HCT116 (cell line): ENCODE measurements around the gene TCAP. TPM values are rescaled to one million over a fixed set of nuclear protein-coding genes. Genes with fewer than 3 reads are reported as not detected.
A peak's percentile ranks its signal among the peaks of the same experiment; 100 is the strongest.

Experiments
- ATAC-seq: fragments of 200-7000 bp; cut with Tn5 transposase; 2 replicates; pipeline ENCODE4 v1.9.1; 2020; ENCODE audit warnings: mild to moderate bottlenecking, moderate library complexity
- BruUV-seq: library from RNA; stranded (reverse); fragments of 400-500 nt; replicated peaks from 2 replicates; lab custom pipeline; 2021; lab: Mats Ljungman, UMichigan
- CTCF ChIA-PET: fragments of 300-600 bp; sonication (Branson Sonifier 250); formaldehyde crosslinking; loops from one replicate; lab custom pipeline; 2021; ENCODE audit warnings: antibody characterized with exemption; lab: Charles Lee
- POLR2A ChIA-PET: fragments of 300-600, 350-600 bp; sonication (Branson Sonifier 250); formaldehyde crosslinking; loops from one replicate; lab custom pipeline; 2021; ENCODE audit warnings: antibody characterized with exemption; lab: Charles Lee
- RAD21 ChIA-PET, 2 experiments: fragments of 300-600 bp; sonication (Branson Sonifier 250); formaldehyde crosslinking; loops; one replicate each; lab custom pipeline; 2023; ENCODE audit warnings: low total read pairs in 2 of 2; ENCODE audit not compliant: uncharacterized antibody in 2 of 2, unreplicated experiment in 2 of 2, low non-redundant PET in 1 of 2; lab: Charles Lee
- DNase-seq: peaks from one replicate; pipeline ENCODE4 v3.0.0-alpha.2; 2010; ENCODE audit warnings: low read depth, low spot score
- H2AFZ ChIP-seq: fragments of 200-600 bp; shearing (Covaris generic), sonication (generic); 2 replicates; pipeline ENCODE4 v1.6.1; 2017; ENCODE audit warnings: low read depth, mixed run types, mixed read lengths, antibody characterized with exemption, low read length; ENCODE audit not compliant: poor library complexity, severe bottlenecking
- H3K27ac ChIP-seq: 2 replicates; pipeline ENCODE4 v1.5.1; 2012; ENCODE audit warnings: low read depth, low read length
- H3K27me3 ChIP-seq: fragments of 200-600 bp; sonication (generic); 2 replicates; pipeline ENCODE4 v1.6.1; 2016; ENCODE audit warnings: mixed run types, low read length, mixed read lengths; ENCODE audit not compliant: insufficient read depth
- H3K36me3 ChIP-seq, 2 experiments: fragments of 200-500 bp in 1 of 2; fragments of 200-600 bp in 1 of 2; sonication (Bioruptor generic) in 1 of 2; sonication (generic) in 1 of 2; 2 replicates each; pipeline versions ENCODE4 v1.5.1 to v1.6.1; 2014 to 2016; ENCODE audit warnings: low read length in 2 of 2, inconsistent platforms in 1 of 2, mixed read lengths in 1 of 2, mixed run types in 1 of 2; ENCODE audit not compliant: insufficient read depth in 2 of 2, control insufficient read depth in 1 of 2
- H3K4me1 ChIP-seq, 2 experiments: fragments of 200-600 bp in 1 of 2; sonication (generic) in 1 of 2; 2 replicates each; pipeline versions ENCODE4 v1.5.1 to v1.6.1; 2012 to 2017; ENCODE audit warnings: low read length in 2 of 2, inconsistent platforms in 1 of 2, mild to moderate bottlenecking in 1 of 2, mixed read lengths in 1 of 2, mixed run types in 1 of 2, moderate library complexity in 1 of 2; ENCODE audit not compliant: insufficient read depth in 2 of 2, control insufficient read depth in 1 of 2
- H3K4me2 ChIP-seq: fragments of 200-600 bp; sonication (generic); 2 replicates; pipeline ENCODE4 v1.6.1; 2017; ENCODE audit warnings: mixed run types, low read length, mixed read lengths
- H3K4me3 ChIP-seq, 2 experiments: fragments of 200-600 bp in 1 of 2; sonication (generic) in 1 of 2; replicated peaks in 1 of 2; 2 replicates each; pipeline ENCODE4 v1.5.1; 2011 to 2016; ENCODE audit warnings: low read length in 2 of 2, control low read depth in 1 of 2, low read depth in 1 of 2, mild to moderate bottlenecking in 1 of 2, mixed read lengths in 1 of 2, mixed run types in 1 of 2
- H3K79me2 ChIP-seq: fragments of 200-600 bp; sonication (generic); 2 replicates; pipeline ENCODE4 v1.6.1; 2017; ENCODE audit warnings: mild to moderate bottlenecking, mixed run types, low read length, moderate library complexity, mixed read lengths; ENCODE audit not compliant: insufficient read depth
- H3K9ac ChIP-seq: fragments of 200-600 bp; sonication (generic); 2 replicates; pipeline ENCODE4 v1.6.1; 2016; ENCODE audit warnings: low read length, mixed read lengths
- H3K9me2 ChIP-seq: fragments of 200-600 bp; sonication (generic), shearing (Covaris generic); 2 replicates; pipeline ENCODE4 v1.6.1; 2017; ENCODE audit warnings: mixed run types, mild to moderate bottlenecking, moderate library complexity; ENCODE audit not compliant: insufficient read depth
- H3K9me3 ChIP-seq, 2 experiments: fragments of 200-500 bp in 1 of 2; fragments of 200-600 bp in 1 of 2; sonication (Bioruptor generic) in 1 of 2; sonication (generic) in 1 of 2; 2 replicates each; pipeline ENCODE4 v1.6.1; 2014 to 2017; ENCODE audit warnings: low read length in 2 of 2, mixed read lengths in 2 of 2, inconsistent platforms in 1 of 2, low read depth in 1 of 2, mild to moderate bottlenecking in 1 of 2, mixed run types in 1 of 2, moderate library complexity in 1 of 2; ENCODE audit not compliant: control insufficient read depth in 1 of 2, insufficient read depth in 1 of 2
- H4K20me1 ChIP-seq: fragments of 200-600 bp; sonication (generic), shearing (Covaris generic); 2 replicates; pipeline ENCODE4 v1.6.1; 2017; ENCODE audit warnings: mixed run types, mild to moderate bottlenecking, moderate library complexity; ENCODE audit not compliant: insufficient read depth
- CTCF ChIP-seq, 3 experiments: fragments of 200-600 bp in 1 of 3; sonication (generic) in 1 of 3; IDR thresholded peaks in 2 of 3; conservative IDR thresholded peaks in 1 of 3; 2 replicates each; pipeline ENCODE4 v1.5.1; 2012 to 2017; ENCODE audit warnings: low read depth in 2 of 3, low read length in 2 of 3, antibody characterized with exemption in 1 of 3, borderline replicate concordance in 1 of 3, control low read depth in 1 of 3, mild to moderate bottlenecking in 1 of 3, mixed read lengths in 1 of 3, mixed run types in 1 of 3, moderate library complexity in 1 of 3; ENCODE audit not compliant: insufficient read depth in 1 of 3
- RAD21 ChIP-seq: IDR thresholded peaks from 2 replicates; pipeline ENCODE4 v1.6.1; 2012; ENCODE audit warnings: low read depth, mild to moderate bottlenecking
- YY1 ChIP-seq: IDR thresholded peaks from 2 replicates; pipeline ENCODE4 v1.6.1; 2011; ENCODE audit warnings: low read length, low read depth, moderate library complexity, mild to moderate bottlenecking; ENCODE audit not compliant: insufficient replicate concordance; ENCODE audit errors: extremely low read depth
- intact Hi-C: fragments of 100-400 bp; cut with micrococcal nuclease; formaldehyde crosslinking; loops from 2 replicates; pipeline ENCODE4 v1.10.0; 2022
- total RNA-seq: library from RNA; stranded (reverse); gene quantifications from one replicate; pipeline ENCODE4 v1.2.1, GENCODE V29; 2021; ENCODE audit not compliant: unreplicated experiment

The TCAP gene
- total RNA-seq, 1 experiment from 2014 or later, result 1.5 TPM

GRCh38 chr17:39671651-39672521 is 6.7 kb downstream of the TCAP start:
- Histone ChIP-seq H3K27me3 (no peaks in the 10 kb centered on the region), H3K4me1 (peaks cover 20 to 21% of the 10 kb centered on the region in 2 experiments; a peak in 3 of 4 replicates), H2AFZ (no peak overlapping the region), H3K27ac (no peak overlapping the region; the same call in 1 of the 2 replicates), H3K4me3 (no peak overlapping the region), H4K20me1 (no peaks in the 10 kb centered on the region), H3K9me2 (no peaks in the 10 kb centered on the region), H3K4me2 (no peak overlapping the region), H3K79me2 (no peaks in the 10 kb centered on the region), H3K36me3 (no peaks in the 10 kb centered on the region), H3K9me3 (no peaks in the 10 kb centered on the region), H3K9ac (no peak overlapping the region)
- DNase-seq (peak; percentile 18), ATAC-seq (peak; percentile 77)
- RAD21 ChIA-PET, result interaction anchor here (0.9 to 3.6 kb wide), 4 partner anchors 47 to 50 kb away, joined by 3 to 15 read pairs (median 4); no protein-coding TSS in a partner anchor
- peak; percentile 77 to 94 (median 81) for TF ChIP-seq CTCF (IDR thresholded peaks at IDR 0.05 in 2 of 3, conservative IDR thresholded peaks at IDR 0.05 in 1 of 3; ENCODE audit: borderline replicate concordance in 1 of 3, insufficient read depth in 1 of 3, low read depth in 2 of 3, low read length in 2 of 3)
- TF ChIP-seq RAD21, result peak; percentile 86
- no peak for TF ChIP-seq YY1
- BruUV-seq, result no TSS peak
- POLR2A ChIA-PET, result interaction anchor here (1.6 kb wide), 1 partner anchor 50 kb away, joined by 3 read pairs; no protein-coding TSS in a partner anchor
- CTCF ChIA-PET, result interaction anchor here (0.6 to 3.9 kb wide), 12 partner anchors 16 to 465 kb away, joined by 3 to 51 read pairs (median 5); partner anchors contain the start of genes MIEN1 and PGAP3
- intact Hi-C loops, result loop anchor here (1.0 to 5.0 kb wide), 3 partner anchors 50 to 125 kb away; no protein-coding TSS in a partner anchor
